Daoy (cell line): ENCODE measurements around the gene CEP152. TPM values are rescaled to one million over a fixed set of nuclear protein-coding genes. Genes with fewer than 3 reads are reported as not detected.
"Not testable (repeated sequence)": the region's sequence is repeated elsewhere in the genome, so short reads cannot be mapped to it uniquely, and the experiment has no call there.

Experiments
- DNase-seq: peaks from one replicate; pipeline ENCODE4 v3.0.0-alpha.2; 2015; ENCODE audit warnings: low read depth
- total RNA-seq: library from RNA; depleted of rRNA; stranded (reverse); fragments of >200 nt; shearing (Covaris generic); gene quantifications from 2 replicates; pipeline ENCODE4 v1.2.3, GENCODE V29; 2014; rRNA removed

Gene CEP152, protein sequence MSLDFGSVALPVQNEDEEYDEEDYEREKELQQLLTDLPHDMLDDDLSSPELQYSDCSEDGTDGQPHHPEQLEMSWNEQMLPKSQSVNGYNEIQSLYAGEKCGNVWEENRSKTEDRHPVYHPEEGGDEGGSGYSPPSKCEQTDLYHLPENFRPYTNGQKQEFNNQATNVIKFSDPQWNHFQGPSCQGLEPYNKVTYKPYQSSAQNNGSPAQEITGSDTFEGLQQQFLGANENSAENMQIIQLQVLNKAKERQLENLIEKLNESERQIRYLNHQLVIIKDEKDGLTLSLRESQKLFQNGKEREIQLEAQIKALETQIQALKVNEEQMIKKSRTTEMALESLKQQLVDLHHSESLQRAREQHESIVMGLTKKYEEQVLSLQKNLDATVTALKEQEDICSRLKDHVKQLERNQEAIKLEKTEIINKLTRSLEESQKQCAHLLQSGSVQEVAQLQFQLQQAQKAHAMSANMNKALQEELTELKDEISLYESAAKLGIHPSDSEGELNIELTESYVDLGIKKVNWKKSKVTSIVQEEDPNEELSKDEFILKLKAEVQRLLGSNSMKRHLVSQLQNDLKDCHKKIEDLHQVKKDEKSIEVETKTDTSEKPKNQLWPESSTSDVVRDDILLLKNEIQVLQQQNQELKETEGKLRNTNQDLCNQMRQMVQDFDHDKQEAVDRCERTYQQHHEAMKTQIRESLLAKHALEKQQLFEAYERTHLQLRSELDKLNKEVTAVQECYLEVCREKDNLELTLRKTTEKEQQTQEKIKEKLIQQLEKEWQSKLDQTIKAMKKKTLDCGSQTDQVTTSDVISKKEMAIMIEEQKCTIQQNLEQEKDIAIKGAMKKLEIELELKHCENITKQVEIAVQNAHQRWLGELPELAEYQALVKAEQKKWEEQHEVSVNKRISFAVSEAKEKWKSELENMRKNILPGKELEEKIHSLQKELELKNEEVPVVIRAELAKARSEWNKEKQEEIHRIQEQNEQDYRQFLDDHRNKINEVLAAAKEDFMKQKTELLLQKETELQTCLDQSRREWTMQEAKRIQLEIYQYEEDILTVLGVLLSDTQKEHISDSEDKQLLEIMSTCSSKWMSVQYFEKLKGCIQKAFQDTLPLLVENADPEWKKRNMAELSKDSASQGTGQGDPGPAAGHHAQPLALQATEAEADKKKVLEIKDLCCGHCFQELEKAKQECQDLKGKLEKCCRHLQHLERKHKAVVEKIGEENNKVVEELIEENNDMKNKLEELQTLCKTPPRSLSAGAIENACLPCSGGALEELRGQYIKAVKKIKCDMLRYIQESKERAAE (N-terminal part only)
- 15.4 and 22.9 TPM in 2 replicates for total RNA-seq

DNA sequence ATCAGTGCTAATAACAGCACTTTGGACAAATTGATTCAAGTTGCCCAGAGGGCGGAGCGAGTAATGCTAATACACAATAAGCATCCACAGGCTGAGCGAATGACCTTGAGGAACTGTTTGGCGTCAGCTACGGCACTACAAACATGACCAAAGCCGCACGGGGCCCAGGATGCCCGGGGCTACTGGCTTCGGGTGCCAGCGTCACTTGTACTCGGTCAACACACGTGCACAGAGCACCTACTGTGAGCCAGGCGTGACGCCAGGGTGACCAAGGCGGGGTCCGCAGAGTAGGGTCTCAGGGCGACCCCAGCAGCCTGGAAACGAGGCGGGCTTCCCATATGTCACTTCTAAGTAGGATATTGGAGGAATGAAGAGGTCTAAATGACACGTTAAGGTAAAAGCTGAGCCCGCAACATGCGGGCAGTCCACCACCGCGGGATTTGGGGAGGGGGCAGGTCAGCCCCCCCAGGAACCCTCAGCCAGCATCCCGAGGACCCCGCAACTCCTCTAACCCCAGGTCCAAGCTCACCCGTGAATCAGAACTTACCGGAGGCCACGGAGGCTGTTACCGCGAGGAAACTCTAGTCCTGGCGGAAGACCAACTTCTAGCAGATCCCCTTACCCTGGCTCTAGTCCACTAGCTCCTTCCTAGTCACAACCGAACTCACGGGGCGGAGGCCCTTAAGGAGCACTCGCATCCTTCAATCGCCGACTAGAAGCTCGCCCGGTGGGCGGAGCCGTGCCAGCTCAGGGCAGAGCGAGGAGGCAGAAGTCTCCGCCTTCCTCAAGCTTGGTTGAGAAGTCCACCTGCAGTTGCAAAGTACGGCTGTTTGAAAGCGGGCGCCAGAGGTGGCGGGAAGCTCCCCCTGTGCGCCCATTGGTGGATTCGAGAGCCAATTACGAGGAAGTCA lies at the start of gene CEP152:
TSS of gene CEP152 (minus strand) at position 656 of the 911 bp plus-strand sequence. CDS start 5,420 bp downstream, outside the sequence.
- peak; percentile 100 for DNase-seq

DNA sequence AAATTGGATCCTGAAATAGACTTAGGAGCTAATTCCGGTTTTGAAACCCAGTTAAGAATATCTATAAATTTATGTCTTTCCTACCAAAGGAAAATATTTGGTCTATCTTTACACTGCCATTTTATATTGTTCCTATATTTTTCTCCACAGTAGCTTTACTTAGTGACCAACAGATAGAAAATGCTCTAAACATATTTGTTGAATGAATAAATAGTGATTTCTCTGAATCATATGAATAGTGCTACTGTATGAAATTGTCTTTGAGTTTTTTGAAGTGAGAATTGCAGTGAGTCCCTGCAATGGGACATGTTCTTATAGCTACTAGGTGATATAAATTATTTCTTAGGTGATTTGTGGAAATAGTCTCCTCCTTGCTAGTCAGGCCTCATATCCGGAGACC lies 48.6 kb upstream of the CEP152 start:
- DNase-seq, result no peak

GRCh38 chr15:48858401-48858800 lies 47.5 kb upstream of the CEP152 start:
- DNase-seq, result peak; percentile 58

DNA sequence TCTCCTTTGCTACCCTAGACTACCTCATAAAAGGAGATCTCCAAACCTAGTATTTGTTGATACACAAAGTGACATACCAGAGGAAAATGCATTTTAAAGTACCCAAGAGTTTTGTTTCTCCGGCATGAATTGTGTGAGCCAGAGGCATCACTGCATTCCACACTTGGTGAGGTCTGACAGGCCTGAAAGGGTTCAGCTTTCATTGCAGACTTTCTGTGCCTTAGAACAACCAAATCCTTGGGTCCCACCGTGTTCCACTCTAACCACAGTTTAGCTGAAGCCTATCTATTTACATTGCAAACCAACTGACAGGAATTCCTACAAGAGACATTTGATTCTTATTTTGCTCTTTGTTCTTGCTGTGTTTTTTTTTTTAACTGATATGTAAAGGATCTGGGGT lies 46.1 kb upstream of the CEP152 start:
- DNase-seq, result peak; percentile 11

- peak; percentile 48 for DNase-seq
These were observed 44.9 kb upstream of the CEP152 start for GRCh38 chr15:48855501-48856440.

DNA sequence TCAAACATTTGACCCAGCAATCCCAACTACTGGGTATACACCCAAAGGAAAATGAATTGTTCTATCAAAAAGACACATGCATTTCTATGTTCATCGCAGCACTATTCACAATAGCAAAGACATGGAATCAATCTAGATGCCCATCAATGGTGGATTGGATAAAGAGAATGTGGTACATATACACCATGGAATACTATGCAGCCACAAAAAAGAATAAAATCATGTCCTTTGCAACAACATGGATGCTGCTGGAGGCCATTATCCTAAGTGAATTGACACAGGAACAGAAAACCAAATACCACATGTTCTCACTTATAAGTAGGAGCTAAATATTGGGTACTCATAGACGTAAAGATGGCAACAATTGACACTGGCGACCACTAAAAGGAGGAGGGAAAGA lies 43.6 kb upstream of the CEP152 start:
- not testable (repeated sequence) for DNase-seq

- no peak for DNase-seq
These were observed 41.1 kb upstream of the CEP152 start for GRCh38 chr15:48851956-48852355.

- DNase-seq, result no peak
These were observed 39.8 kb upstream of the CEP152 start for GRCh38 chr15:48850648-48851047.

DNA sequence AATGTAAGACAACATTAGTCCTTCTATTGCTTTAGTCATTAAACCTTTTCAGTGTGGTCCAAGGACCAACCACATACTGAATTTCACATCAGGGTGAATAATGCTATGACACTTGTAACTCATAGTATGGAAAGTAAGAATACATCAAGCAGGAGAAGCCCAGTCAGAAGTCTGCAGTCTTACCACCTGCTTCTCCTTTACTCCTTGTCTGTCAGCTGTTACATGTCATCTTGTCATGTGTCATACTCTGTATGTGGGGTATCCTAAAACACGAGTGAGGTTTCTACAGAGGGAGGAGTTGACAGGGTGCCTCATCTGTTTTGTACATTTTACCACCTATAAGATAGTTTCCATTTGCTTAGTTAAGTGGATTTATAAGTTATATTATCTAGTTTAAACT lies 34.3 kb upstream of the CEP152 start:
- no peak for DNase-seq

- DNase-seq, result no peak
These were observed 31.6 kb upstream of the CEP152 start for GRCh38 chr15:48842501-48842900.

GRCh38 chr15:48834756-48835155 lies 23.9 kb upstream of the CEP152 start:
- no peak for DNase-seq

DNA sequence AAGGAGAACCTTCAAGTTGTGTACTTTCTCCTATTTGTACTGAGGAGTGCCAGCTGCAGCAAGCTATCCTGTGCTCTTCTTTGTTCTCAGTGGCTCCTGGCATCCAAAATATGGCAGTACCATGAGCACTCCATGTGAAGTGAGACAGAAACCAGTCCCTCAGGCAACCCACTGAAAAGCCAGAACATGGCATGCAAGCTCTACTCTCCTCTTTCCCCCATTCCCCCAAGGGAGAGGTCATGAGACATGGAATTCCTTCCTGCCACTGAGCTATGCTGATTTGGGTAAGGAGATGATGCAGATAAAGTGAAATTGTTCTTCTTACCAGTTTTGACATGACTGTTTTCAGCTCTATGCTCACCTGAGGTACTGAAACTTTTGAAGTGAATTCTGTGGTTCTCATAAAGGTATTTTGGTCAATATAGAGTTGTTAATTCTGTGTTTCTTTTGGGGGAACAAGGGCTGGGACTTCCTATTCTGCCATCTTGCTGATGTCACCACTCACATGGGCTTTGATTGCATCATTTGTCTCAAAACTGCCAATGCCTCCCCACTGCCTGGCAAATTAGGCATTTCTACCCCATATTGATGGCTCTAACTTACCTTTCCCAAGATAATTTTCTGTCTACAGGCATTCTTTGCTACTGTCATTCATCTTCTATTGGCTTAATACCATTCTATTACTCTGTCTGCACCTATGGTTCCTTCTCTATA lies 22.8 kb upstream of the CEP152 start:
- no peak for DNase-seq

- DNase-seq, result no peak
These were observed 21.8 kb upstream of the CEP152 start for GRCh38 chr15:48832648-48833047.

- no peak for DNase-seq
These were observed 18.0 kb upstream of the CEP152 start for GRCh38 chr15:48828906-48829305.

- no peak for DNase-seq
These were observed 17.6 kb upstream of the CEP152 start for GRCh38 chr15:48828471-48828870.

DNA sequence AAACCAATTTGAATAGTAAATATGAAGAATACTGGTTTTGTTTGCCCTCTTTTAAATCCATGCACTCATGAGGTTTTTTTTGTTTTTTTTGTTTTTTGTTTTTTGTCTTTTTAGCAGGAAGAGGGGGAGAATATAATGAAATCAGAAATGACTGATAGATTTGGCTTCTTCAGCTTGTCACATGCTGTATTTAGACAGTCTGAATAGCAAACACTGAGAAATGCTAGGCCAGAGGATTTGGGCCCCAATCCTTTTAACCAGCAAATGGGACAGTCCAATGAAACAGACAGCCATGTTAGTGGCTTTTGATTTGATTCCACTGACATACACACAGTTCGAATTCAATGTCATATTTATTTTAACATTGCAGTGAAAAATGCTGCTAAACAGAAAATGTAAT lies 14.2 kb upstream of the CEP152 start:
- no peak for DNase-seq

- no peak for DNase-seq
These were observed 12.8 kb upstream of the CEP152 start for GRCh38 chr15:48823706-48824105.

GRCh38 chr15:48823237-48823636 lies 12.4 kb upstream of the CEP152 start:
- peak; percentile 7 for DNase-seq

GRCh38 chr15:48814286-48814685 lies 3.4 kb upstream of the CEP152 start:
- DNase-seq, result no peak
